ENCODE data around the gene PPARG.

PPARG gene

GRCh38 chr3:12353796-12354525, 65.1 kb downstream of the PPARG start:
- Histone ChIP-seq H3K27me3 (ENCODE audit: insufficient read depth, poor library complexity, severe bottlenecking) (no peaks in the 10 kb centered on the region), H3K27ac (ENCODE audit: poor library complexity, severe bottlenecking) (no peak overlapping the region), H3K4me1 (ENCODE audit: insufficient read depth, poor library complexity, severe bottlenecking) (peaks cover 7% of the 10 kb centered on the region), H3K4me3 (ENCODE audit: severe bottlenecking) (no peak overlapping the region), H3K9me3 (ENCODE audit: severe bottlenecking) (no peaks in the 10 kb centered on the region), H3K36me3 (ENCODE audit: low read depth) (no peaks in the 10 kb centered on the region)
- TF ChIP-seq, protein P1, sequence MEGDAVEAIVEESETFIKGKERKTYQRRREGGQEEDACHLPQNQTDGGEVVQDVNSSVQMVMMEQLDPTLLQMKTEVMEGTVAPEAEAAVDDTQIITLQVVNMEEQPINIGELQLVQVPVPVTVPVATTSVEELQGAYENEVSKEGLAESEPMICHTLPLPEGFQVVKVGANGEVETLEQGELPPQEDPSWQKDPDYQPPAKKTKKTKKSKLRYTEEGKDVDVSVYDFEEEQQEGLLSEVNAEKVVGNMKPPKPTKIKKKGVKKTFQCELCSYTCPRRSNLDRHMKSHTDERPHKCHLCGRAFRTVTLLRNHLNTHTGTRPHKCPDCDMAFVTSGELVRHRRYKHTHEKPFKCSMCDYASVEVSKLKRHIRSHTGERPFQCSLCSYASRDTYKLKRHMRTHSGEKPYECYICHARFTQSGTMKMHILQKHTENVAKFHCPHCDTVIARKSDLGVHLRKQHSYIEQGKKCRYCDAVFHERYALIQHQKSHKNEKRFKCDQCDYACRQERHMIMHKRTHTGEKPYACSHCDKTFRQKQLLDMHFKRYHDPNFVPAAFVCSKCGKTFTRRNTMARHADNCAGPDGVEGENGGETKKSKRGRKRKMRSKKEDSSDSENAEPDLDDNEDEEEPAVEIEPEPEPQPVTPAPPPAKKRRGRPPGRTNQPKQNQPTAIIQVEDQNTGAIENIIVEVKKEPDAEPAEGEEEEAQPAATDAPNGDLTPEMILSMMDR (IDR thresholded peaks at IDR 0.05; ENCODE audit: poor library complexity, severe bottlenecking) = no peak
- ATAC-seq (ENCODE audit: low read depth) (peak; percentile 71), DNase-seq (ENCODE audit: low spot score) (no peak)

DNA sequence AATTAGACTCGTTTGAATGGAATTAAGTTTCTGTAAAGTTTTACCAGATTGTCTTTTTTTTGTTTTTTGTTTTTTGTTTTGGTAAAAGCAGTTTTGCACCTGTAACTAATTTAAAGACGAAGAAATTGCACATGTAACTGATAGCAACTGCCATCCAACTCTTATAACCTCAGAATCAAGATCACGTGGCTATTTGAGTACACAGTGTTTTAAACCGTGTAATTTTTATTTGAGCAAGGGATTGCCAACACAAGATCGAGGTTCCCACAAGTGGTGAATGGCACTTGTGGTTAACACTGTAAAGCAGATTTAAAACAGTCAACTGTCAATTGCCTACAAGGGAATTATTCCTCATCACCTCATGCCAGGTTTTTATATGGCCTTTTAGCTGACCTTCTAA, 67.3 kb downstream of the PPARG start:
- no peaks in the 10 kb centered on the region for H3K36me3 ChIP-seq (ENCODE audit: low read depth)
- ATAC-seq (ENCODE audit: low read depth) = no peak
- no peak overlapping the region for H3K4me3 ChIP-seq (ENCODE audit: severe bottlenecking)
- no peak overlapping the region for H3K27ac ChIP-seq (ENCODE audit: poor library complexity, severe bottlenecking)
- no peaks in the 10 kb centered on the region for H3K27me3 ChIP-seq (ENCODE audit: insufficient read depth, poor library complexity, severe bottlenecking)
- TF ChIP-seq, protein P1 (IDR thresholded peaks at IDR 0.05; ENCODE audit: poor library complexity, severe bottlenecking) = no peak
- H3K9me3 ChIP-seq (ENCODE audit: severe bottlenecking) = no peaks in the 10 kb centered on the region
- H3K4me1 ChIP-seq (ENCODE audit: insufficient read depth, poor library complexity, severe bottlenecking) = peaks cover 7% of the 10 kb centered on the region
- no peak for DNase-seq (ENCODE audit: low spot score)

DNA sequence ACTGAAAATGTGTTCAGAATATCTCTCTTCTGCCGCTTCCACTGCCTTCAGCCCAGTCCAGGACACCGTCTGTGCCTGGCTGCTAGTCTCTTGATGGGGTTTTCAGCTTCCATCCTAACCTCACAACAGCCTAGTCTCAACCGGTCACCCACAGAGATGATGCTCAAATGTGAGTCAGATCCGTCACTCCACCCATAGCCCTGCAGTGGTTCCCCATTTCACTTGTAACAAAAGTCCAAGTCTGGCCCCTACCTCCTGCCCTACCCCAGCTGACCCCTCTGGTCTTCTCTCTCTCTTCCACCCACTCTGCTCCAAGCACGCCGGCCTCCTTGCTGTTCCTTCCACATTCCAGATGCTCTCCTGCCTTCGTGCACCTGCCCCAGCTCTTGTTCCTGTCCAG, 68.1 kb downstream of the PPARG start:
- H3K27ac ChIP-seq (ENCODE audit: poor library complexity, severe bottlenecking) = no peak overlapping the region
- TF ChIP-seq, protein P1 (IDR thresholded peaks at IDR 0.05; ENCODE audit: poor library complexity, severe bottlenecking) = no peak
- H3K9me3 ChIP-seq (ENCODE audit: severe bottlenecking) = no peaks in the 10 kb centered on the region
- no peak for ATAC-seq (ENCODE audit: low read depth)
- no peaks in the 10 kb centered on the region for H3K36me3 ChIP-seq (ENCODE audit: low read depth)
- DNase-seq (ENCODE audit: low spot score) = no peak
- H3K4me3 ChIP-seq (ENCODE audit: severe bottlenecking) = no peak overlapping the region
- H3K4me1 ChIP-seq (ENCODE audit: insufficient read depth, poor library complexity, severe bottlenecking) = peaks cover 7% of the 10 kb centered on the region
- no peaks in the 10 kb centered on the region for H3K27me3 ChIP-seq (ENCODE audit: insufficient read depth, poor library complexity, severe bottlenecking)

DNA sequence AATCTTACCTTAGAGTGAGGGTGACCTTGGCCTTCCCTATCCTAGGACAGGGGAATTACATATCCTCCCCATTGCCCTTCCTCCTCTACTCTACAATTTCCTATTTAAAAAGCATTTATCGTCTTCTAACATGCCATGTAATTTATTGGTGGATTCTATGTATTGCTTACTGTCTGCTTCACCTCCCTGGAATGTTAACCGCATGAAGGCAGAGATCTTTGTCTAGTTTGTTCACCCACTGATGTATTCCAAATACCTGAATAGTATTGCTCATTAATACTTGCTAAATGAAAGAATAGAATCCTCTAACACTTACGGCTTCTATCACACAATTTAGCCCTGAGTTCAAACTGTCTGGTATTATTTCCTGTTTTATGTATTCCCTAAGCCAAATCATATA, 68.6 kb downstream of the PPARG start:
- TF ChIP-seq, protein P1 (IDR thresholded peaks at IDR 0.05; ENCODE audit: poor library complexity, severe bottlenecking) = no peak
- Histone ChIP-seq H3K27me3 (ENCODE audit: insufficient read depth, poor library complexity, severe bottlenecking) (no peaks in the 10 kb centered on the region), H3K27ac (ENCODE audit: poor library complexity, severe bottlenecking) (no peak overlapping the region), H3K4me3 (ENCODE audit: severe bottlenecking) (no peak overlapping the region), H3K4me1 (ENCODE audit: insufficient read depth, poor library complexity, severe bottlenecking) (peaks cover 7% of the 10 kb centered on the region), H3K9me3 (ENCODE audit: severe bottlenecking) (no peaks in the 10 kb centered on the region), H3K36me3 (ENCODE audit: low read depth) (no peaks in the 10 kb centered on the region)
- ATAC-seq (ENCODE audit: low read depth) (no peak), DNase-seq (ENCODE audit: low spot score) (no peak)

Measured in RWPE2 (cell line).